Mesenchymal stem cell (in vitro differentiated cells and primary cell): Measurements from ENCODE around the gene CALCOCO2.

Source experiments
- DNase-seq: peaks from one replicate; pipeline ENCODE4 v3.0.0-alpha.2; 2013
- H2AFZ ChIP-seq: one replicate; pipeline ENCODE4 v1.6.1; 2013; ENCODE audit warnings: low read depth, mild to moderate bottlenecking, control low read depth, inconsistent platforms, low read length, moderate library complexity
- H2AK5ac ChIP-seq: 2 replicates; pipeline ENCODE4 v1.6.1; 2013; ENCODE audit warnings: low read length, moderate library complexity, mild to moderate bottlenecking, inconsistent platforms; ENCODE audit not compliant: severe bottlenecking
- H2BK120ac ChIP-seq: one replicate; pipeline ENCODE4 v1.6.1; 2013; ENCODE audit warnings: low read depth, mild to moderate bottlenecking, inconsistent platforms, low read length, moderate library complexity
- H2BK12ac ChIP-seq, 2 experiments: one replicate each; pipeline ENCODE4 v1.6.1; 2013; ENCODE audit warnings: inconsistent platforms in 2 of 2, low read length in 2 of 2, mild to moderate bottlenecking in 2 of 2, moderate library complexity in 2 of 2, control low read depth in 1 of 2
- H2BK15ac ChIP-seq: one replicate; pipeline ENCODE4 v1.6.1; 2013; ENCODE audit warnings: mild to moderate bottlenecking, low read depth, inconsistent platforms; ENCODE audit not compliant: poor library complexity, severe bottlenecking
- H2BK5ac ChIP-seq: 2 replicates; pipeline ENCODE4 v1.6.1; 2013; ENCODE audit warnings: low read depth, mild to moderate bottlenecking, low read length, control low read depth, inconsistent platforms; ENCODE audit not compliant: poor library complexity, severe bottlenecking
- H3K14ac ChIP-seq, 2 experiments: one replicate each; pipeline ENCODE4 v1.6.1; 2013; ENCODE audit warnings: inconsistent platforms in 2 of 2, low read length in 2 of 2, control low read depth in 1 of 2, mild to moderate bottlenecking in 1 of 2, moderate library complexity in 1 of 2
- H3K18ac ChIP-seq, 2 experiments: one replicate each; pipeline ENCODE4 v1.6.1; 2013; ENCODE audit warnings: inconsistent platforms in 2 of 2, low read length in 2 of 2, control low read depth in 1 of 2, low read depth in 1 of 2, mild to moderate bottlenecking in 1 of 2
- H3K23ac ChIP-seq, 2 experiments: one replicate each; pipeline ENCODE4 v1.6.1; 2013; ENCODE audit warnings: inconsistent platforms in 2 of 2, low read length in 2 of 2, mild to moderate bottlenecking in 2 of 2, moderate library complexity in 2 of 2, control low read depth in 1 of 2
- H3K27ac ChIP-seq: 2 replicates; pipeline ENCODE4 v1.5.1; 2013; ENCODE audit warnings: mild to moderate bottlenecking, moderate library complexity, low read length, control low read depth, inconsistent platforms; ENCODE audit not compliant: poor library complexity, severe bottlenecking
- H3K27me3 ChIP-seq, 2 experiments: 2 replicates each; pipeline versions ENCODE4 v1.6.1 to v1.7.0; 2013; ENCODE audit warnings: low read length in 2 of 2, mild to moderate bottlenecking in 2 of 2, moderate library complexity in 2 of 2, control low read depth in 1 of 2, inconsistent platforms in 1 of 2; ENCODE audit not compliant: control insufficient read depth in 1 of 2, insufficient read depth in 1 of 2
- H3K36me3 ChIP-seq, 2 experiments: 2 replicates each; pipeline versions ENCODE4 v1.6.1 to v1.7.0; 2013; ENCODE audit warnings: low read length in 2 of 2, control low read depth in 1 of 2, inconsistent platforms in 1 of 2, low read depth in 1 of 2, mild to moderate bottlenecking in 1 of 2; ENCODE audit not compliant: insufficient read depth in 2 of 2, control insufficient read depth in 1 of 2
- H3K4ac ChIP-seq, 2 experiments: one replicate each; pipeline ENCODE4 v1.6.1; 2013; ENCODE audit warnings: inconsistent platforms in 2 of 2, low read length in 2 of 2, mild to moderate bottlenecking in 2 of 2, moderate library complexity in 2 of 2, control low read depth in 1 of 2, low read depth in 1 of 2
- H3K4me1 ChIP-seq: 2 replicates; pipeline ENCODE4 v1.6.1; 2013; ENCODE audit warnings: low read depth, low read length, control low read depth; ENCODE audit not compliant: control insufficient read depth, insufficient read depth
- H3K4me2 ChIP-seq: 2 replicates; pipeline ENCODE4 v1.6.1; 2013; ENCODE audit warnings: low read length, mild to moderate bottlenecking, inconsistent platforms; ENCODE audit not compliant: poor library complexity, severe bottlenecking
- H3K4me3 ChIP-seq, 2 experiments: 2 replicates each; pipeline versions ENCODE4 v1.5.1 to v1.7.0; 2013; ENCODE audit warnings: low read length in 2 of 2, mild to moderate bottlenecking in 2 of 2, control low read depth in 1 of 2, low read depth in 1 of 2; ENCODE audit not compliant: insufficient read depth in 1 of 2
- H3K79me1 ChIP-seq: replicated peaks from 2 replicates; pipeline ENCODE4 v1.6.1; 2013; ENCODE audit warnings: mild to moderate bottlenecking, control low read depth, low read length, inconsistent platforms; ENCODE audit not compliant: poor library complexity, severe bottlenecking
- H3K9ac ChIP-seq: 2 replicates; pipeline ENCODE4 v1.7.0; 2013; ENCODE audit warnings: mild to moderate bottlenecking, low read length, moderate library complexity
- H3K9me3 ChIP-seq: 2 replicates; pipeline ENCODE4 v1.7.0; 2013; ENCODE audit warnings: mild to moderate bottlenecking, low read length; ENCODE audit not compliant: control insufficient read depth
- H4K8ac ChIP-seq: one replicate; pipeline ENCODE4 v1.6.1; 2013; ENCODE audit warnings: inconsistent platforms, mild to moderate bottlenecking, low read length, moderate library complexity
- H4K91ac ChIP-seq: one replicate; pipeline ENCODE4 v1.6.1; 2013; ENCODE audit warnings: mild to moderate bottlenecking, low read length, inconsistent platforms
- WGBS: methylation state at CpG from one replicate; pipeline ENCODE4 v1.1.7; 2013; ENCODE audit warnings: mixed read lengths; 5-methylcytosine and 5-hydroxymethylcytosine counted together

CALCOCO2 gene

DNA sequence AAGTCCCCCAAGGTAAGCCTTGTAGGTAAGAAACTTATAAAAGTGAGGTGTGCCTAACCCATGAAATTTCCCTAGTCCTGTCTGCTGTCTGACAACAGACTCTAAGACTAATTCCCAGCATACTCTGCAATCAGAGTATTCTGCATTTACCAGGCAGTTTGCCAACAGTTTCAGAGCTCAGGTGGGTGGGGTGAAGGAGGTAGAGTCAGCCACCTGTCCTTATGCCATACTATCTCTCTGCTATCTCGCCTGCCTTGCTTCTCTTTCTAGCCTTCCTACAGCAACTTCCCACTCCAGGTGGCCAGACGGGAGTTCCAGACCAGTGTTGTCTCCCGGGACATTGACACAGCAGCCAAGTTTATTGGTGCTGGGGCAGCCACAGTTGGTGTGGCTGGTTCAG is 64.1 kb downstream of the CALCOCO2 start:
- DNase-seq = no peak
- Histone ChIP-seq H3K4me2 (no peak overlapping the region), H2AK5ac (no peak overlapping the region), H3K4me3 (no peak overlapping the region), H3K4me1 (peaks cover 3% of the 10 kb centered on the region), H4K8ac (no peak overlapping the region), H3K27me3 (no peaks in the 10 kb centered on the region), H3K36me3 (peaks cover 17 to 39% of the 10 kb centered on the region in 2 experiments), H3K18ac (no peak overlapping the region), H2AFZ (no peak overlapping the region), H3K9me3 (no peaks in the 10 kb centered on the region), H3K27ac (no peak overlapping the region), H3K23ac (no peak overlapping the region), H3K4ac (no peak overlapping the region), H2BK15ac (no peak overlapping the region), H3K79me1 (peaks cover 32% of the 10 kb centered on the region), H3K14ac (no peak overlapping the region), H3K9ac (no peak overlapping the region), H2BK120ac (no peak overlapping the region), H2BK5ac (no peak overlapping the region), H4K91ac (no peak overlapping the region), H2BK12ac (no peak overlapping the region)
- WGBS = 94% methylated on average over 2 of the region's 3 CpGs

DNA sequence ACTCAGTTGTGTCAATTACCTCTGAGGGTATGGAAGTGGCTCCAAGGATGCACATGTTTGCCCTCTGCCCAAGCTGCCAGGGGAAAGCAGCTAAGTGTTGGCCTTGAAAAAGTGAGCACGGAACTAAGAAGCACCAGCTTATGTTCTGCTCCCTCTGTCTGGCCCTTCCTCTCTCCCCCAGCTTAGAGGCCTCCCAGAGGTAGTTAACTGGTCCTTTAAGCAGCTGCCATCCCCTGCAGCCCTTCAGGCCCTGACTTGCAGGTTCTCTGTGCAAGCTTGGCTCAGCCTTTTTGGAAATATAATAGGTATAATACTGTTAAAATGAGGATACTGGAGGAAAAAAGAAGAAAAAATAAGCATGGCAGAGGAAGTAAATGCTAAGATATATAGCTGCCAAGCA is 70.4 kb downstream of the CALCOCO2 start:
- Histone ChIP-seq H2BK15ac (no peak overlapping the region), H2BK120ac (no peak overlapping the region), H3K79me1 (peaks cover 6% of the 10 kb centered on the region), H3K27ac (no peak overlapping the region), H3K4me1 (peaks cover 8% of the 10 kb centered on the region), H2AFZ (no peak overlapping the region), H2AK5ac (no peak overlapping the region), H2BK12ac (no peak overlapping the region), H3K36me3 (peaks cover 6 to 21% of the 10 kb centered on the region in 2 experiments), H3K23ac (no peak overlapping the region), H3K9me3 (no peaks in the 10 kb centered on the region), H3K4ac (no peak overlapping the region), H3K9ac (no peak overlapping the region), H4K91ac (no peak overlapping the region), H3K4me2 (no peak overlapping the region), H4K8ac (no peak overlapping the region), H3K4me3 (no peak overlapping the region), H3K14ac (no peak overlapping the region), H3K18ac (no peak overlapping the region), H3K27me3 (no peaks in the 10 kb centered on the region), H2BK5ac (no peak overlapping the region)
- no peak for DNase-seq
- WGBS = 100% methylated on average over 1 of the region's 1 CpG

DNA sequence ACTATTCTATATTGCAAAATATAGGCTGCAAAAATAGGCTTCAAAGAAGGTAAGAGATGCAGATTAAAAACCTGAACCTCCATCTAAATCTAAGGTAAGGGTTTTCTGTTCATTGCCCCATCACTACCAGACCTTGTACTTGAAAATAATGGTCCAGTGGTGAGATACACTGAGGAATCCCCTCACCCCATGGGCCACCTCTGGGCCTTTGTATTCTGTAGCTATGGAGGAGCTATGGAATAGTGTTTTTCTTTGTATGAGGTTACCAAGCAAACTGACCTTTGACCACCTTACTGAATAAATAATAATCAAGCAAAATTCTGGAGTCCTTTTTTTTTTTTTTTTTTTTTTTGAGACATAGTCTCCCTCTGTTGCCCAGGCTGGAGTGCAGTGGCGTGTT is 72.6 kb downstream of the CALCOCO2 start:
- Histone ChIP-seq H2BK12ac (no peak overlapping the region), H4K91ac (no peak overlapping the region), H3K36me3 (peaks cover 2% of the 10 kb centered on the region in 2 experiments), H3K4me2 (no peak overlapping the region), H3K9ac (no peak overlapping the region), H3K4ac (no peak overlapping the region), H3K4me3 (no peak overlapping the region), H2BK15ac (no peak overlapping the region), H4K8ac (no peak overlapping the region), H3K23ac (no peak overlapping the region), H2AK5ac (no peak overlapping the region), H3K18ac (no peak overlapping the region), H2BK120ac (no peak overlapping the region), H3K27me3 (no peaks in the 10 kb centered on the region), H2BK5ac (no peak overlapping the region), H2AFZ (no peak overlapping the region), H3K9me3 (no peaks in the 10 kb centered on the region), H3K27ac (no peak overlapping the region), H3K4me1 (peaks cover 9% of the 10 kb centered on the region), H3K14ac (no peak overlapping the region), H3K79me1 (peaks cover 5% of the 10 kb centered on the region)
- no peak for DNase-seq
- WGBS = 100% methylated on average over 1 of the region's 1 CpG

DNA sequence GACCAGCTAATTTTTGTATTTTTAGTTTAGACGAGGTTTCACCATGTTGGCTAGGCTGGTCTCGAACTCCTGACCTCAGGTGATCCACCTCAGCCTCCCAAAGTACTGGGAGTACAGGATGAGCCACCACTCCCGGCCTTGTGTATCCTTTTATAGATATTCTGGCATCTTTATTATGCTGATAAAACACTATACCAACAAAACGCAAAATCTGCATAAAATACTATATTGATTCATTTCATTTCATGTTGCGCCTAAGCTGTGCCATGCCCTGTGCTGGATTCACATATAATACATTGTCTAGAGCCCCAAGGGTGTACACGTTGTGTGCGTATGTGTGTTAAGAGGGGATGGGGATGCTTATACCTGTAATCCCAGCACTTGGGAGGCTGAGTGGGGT is 73.6 kb downstream of the CALCOCO2 start:
- H3K36me3 ChIP-seq = no peaks in the 10 kb centered on the region
- 91% methylated on average over 7 of the region's 7 CpGs for WGBS
- no peak overlapping the region for H4K8ac ChIP-seq
- H3K4me1 ChIP-seq = peaks cover 9% of the 10 kb centered on the region
- H3K9me3 ChIP-seq = no peaks in the 10 kb centered on the region
- H3K4ac ChIP-seq = no peak overlapping the region
- H2BK5ac ChIP-seq = no peak overlapping the region
- H3K14ac ChIP-seq = no peak overlapping the region
- H2AK5ac ChIP-seq = no peak overlapping the region
- H3K9ac ChIP-seq = no peak overlapping the region
- no peak for DNase-seq
- H3K4me3 ChIP-seq = no peak overlapping the region
- no peak overlapping the region for H2BK12ac ChIP-seq
- H3K4me2 ChIP-seq = no peak overlapping the region
- H3K18ac ChIP-seq = no peak overlapping the region
- H2BK120ac ChIP-seq = peak overlapping the region; percentile 34
- H2AFZ ChIP-seq = no peak overlapping the region
- no peaks in the 10 kb centered on the region for H3K27me3 ChIP-seq
- H3K79me1 ChIP-seq = peaks cover 4% of the 10 kb centered on the region
- H4K91ac ChIP-seq = no peak overlapping the region
- H3K23ac ChIP-seq = no peak overlapping the region
- no peak overlapping the region for H2BK15ac ChIP-seq
- H3K27ac ChIP-seq = no peak overlapping the region
